ENCODE data around the gene ZNF346.

DNA sequence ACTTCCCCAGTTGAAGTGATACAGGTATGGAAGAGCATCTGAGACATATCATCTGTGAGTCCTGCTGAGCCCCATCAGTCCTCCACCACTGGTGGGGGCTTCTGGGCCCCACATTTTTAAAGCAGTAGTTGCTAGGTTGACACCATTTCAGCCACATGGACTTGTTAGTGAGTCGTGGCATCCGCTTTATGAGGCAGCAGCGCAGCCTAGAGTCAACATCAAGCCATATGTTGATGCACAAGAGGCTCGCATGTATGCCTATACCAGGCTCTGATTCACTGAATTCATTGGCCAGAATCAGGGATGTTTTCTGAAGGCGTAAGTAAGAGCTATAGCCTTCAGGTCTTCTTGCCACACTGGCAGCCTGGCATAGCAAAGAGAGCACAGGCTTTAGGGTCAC, 26.8 kb downstream of the ZNF346 start:
- TF ChIP-seq POLR2A (IDR thresholded peaks at IDR 0.05) (no peak), CTCF (IDR thresholded peaks at IDR 0.05) (no peak), POLR2AphosphoS5 (IDR thresholded peaks at IDR 0.05) (no peak), EP300 (IDR thresholded peaks at IDR 0.05) (no peak)

All from suprapubic skin (tissue), 4 donors.